SJSA1 (cell line): ENCODE measurements around the gene PDE9A. TPM values are rescaled to one million over a fixed set of nuclear protein-coding genes. Genes with fewer than 3 reads are reported as not detected.

Experiments used
- DNase-seq, 2 experiments: peaks; one replicate each; pipeline ENCODE4 v3.0.0-alpha.2; 2015 to 2020; ENCODE audit warnings: low spot score in 2 of 2, low read depth in 1 of 2
- H3K27ac ChIP-seq: fragments of 250-450 bp; sonication (Bioruptor Pico); 2 replicates; pipeline ENCODE4 v1.5.1; 2020; ENCODE audit warnings: mild to moderate bottlenecking, moderate library complexity
- H3K27me3 ChIP-seq: fragments of 250-450 bp; sonication (Bioruptor Pico); replicated peaks from 2 replicates; pipeline ENCODE4 v1.5.1; 2020; ENCODE audit warnings: mild to moderate bottlenecking, moderate library complexity
- H3K36me3 ChIP-seq: fragments of 250-450 bp; sonication (Bioruptor Pico); 2 replicates; pipeline ENCODE4 v1.5.1; 2020; ENCODE audit warnings: mild to moderate bottlenecking
- H3K4me1 ChIP-seq: fragments of 250-450 bp; sonication (Bioruptor Pico); replicated peaks from 2 replicates; pipeline ENCODE4 v1.6.1; 2021; ENCODE audit warnings: mild to moderate bottlenecking
- H3K4me3 ChIP-seq: fragments of 250-450 bp; sonication (Bioruptor Pico); 2 replicates; pipeline ENCODE4 v1.5.1; 2020; ENCODE audit warnings: mild to moderate bottlenecking
- H3K9me3 ChIP-seq: fragments of 250-450 bp; sonication (Bioruptor Pico); replicated peaks from 2 replicates; pipeline ENCODE4 v1.5.1; 2020; ENCODE audit warnings: mild to moderate bottlenecking
- total RNA-seq: library from RNA; depleted of rRNA; stranded (reverse); fragments of >200 nt; shearing (Covaris generic); gene quantifications from 2 replicates; pipeline ENCODE4 v1.2.3, GENCODE V29; 2014

Gene PDE9A
- total RNA-seq, 1 experiment from 2014 or later: 10.3 TPM

DNA sequence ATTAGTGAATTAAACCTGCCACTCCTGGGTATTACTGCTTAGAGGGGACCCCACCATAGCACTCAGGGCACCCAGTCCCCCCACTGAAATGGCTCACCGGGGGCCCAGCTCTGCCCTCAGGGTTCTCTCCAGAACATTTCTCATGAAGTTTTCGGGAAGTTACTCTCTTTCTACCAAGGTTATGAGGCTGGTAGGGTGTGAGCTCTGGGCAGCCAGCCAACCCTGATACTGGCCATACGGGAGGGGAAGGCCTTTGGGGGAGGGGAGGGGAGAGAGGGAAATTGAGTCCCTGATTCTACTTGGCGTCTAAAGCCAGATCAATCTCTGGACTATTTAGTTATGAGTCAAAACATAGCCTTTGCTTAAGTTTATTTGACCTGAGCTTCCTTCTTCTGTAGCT, 12.9 kb upstream of the PDE9A start:
- no peak for DNase-seq
- peaks cover 20% of the 10 kb centered on the region for H3K4me1 ChIP-seq
- H3K27me3 ChIP-seq: peaks cover 4% of the 10 kb centered on the region
- H3K9me3 ChIP-seq: no peaks in the 10 kb centered on the region
- no peaks in the 10 kb centered on the region for H3K36me3 ChIP-seq
- no peak overlapping the region for H3K27ac ChIP-seq
- no peak overlapping the region for H3K4me3 ChIP-seq

DNA sequence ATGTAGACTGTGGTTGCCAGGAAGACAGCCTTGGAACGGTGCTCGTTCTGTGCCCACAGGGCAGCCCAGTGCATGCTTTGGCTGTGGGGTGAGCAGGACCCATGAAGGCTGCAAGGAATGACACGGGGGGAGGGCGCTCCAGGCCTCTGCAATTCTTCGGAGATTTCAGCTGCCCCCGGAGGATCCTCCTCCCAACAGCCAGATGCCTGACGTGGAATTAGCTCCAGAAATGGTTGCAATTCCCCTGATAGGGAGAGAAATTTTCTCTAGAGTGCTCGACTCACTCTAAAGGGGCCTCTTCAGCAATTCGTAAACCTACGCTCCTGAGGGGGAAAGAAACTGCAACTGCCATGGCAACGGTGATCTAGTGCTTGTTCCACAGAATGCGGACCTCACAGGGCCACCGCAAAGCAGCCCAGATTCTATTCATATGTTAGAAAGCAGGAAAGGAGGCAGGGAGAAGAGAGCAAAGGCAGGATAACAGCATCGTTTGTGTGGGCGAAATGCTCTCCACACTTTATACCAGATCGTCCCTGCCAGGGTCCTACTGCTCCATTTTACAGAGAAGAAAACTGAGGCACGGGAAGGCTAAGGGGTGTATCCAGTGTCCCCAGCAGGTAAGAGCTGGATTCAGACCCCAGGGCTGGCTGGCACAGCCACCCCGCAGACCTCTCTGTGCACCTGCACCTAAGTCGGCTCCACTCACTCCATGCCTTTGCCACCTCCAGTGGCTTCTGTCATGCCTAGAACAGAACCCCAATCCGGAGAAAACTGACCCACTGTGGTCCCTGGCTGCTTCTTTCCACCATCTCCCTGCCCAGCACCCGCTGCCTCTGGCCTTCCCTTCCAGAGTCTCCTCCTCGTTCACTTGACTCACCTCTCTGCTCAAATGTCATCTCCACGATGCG, 11.9 kb upstream of the PDE9A start:
- no peak overlapping the region for H3K4me3 ChIP-seq
- DNase-seq: no peak
- H3K36me3 ChIP-seq: no peaks in the 10 kb centered on the region
- no peak overlapping the region for H3K27ac ChIP-seq
- H3K4me1 ChIP-seq: peaks cover 31% of the 10 kb centered on the region
- H3K9me3 ChIP-seq: no peaks in the 10 kb centered on the region
- peaks cover 4% of the 10 kb centered on the region for H3K27me3 ChIP-seq

DNA sequence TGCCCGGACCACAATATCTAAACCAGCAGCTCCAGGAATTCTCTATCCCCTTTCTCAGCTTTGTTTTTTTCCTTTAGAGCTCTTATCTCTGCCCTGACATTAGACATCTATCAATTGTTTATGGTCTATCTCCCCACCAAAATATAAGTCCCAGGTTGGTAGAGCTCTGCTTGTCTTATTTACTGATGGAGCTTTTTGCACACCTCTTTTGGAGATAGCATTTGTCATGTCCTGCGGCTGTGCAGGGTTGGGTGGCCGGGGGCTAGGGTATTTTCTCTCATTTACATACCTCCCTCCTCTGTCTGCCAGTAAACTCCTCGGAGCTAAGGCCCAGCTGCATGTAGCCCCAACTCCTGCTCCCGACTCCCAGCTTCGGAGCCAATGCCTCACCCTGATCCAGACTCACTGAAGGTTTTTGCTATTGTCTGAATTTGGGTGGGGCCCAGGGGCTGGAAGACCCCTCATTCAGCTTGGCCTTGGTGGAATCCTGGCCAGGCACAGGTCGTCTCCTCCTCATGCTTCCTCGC, 11.1 kb upstream of the PDE9A start:
- Histone ChIP-seq H3K36me3 (no peaks in the 10 kb centered on the region), H3K4me1 (peaks cover 36% of the 10 kb centered on the region)

DNA sequence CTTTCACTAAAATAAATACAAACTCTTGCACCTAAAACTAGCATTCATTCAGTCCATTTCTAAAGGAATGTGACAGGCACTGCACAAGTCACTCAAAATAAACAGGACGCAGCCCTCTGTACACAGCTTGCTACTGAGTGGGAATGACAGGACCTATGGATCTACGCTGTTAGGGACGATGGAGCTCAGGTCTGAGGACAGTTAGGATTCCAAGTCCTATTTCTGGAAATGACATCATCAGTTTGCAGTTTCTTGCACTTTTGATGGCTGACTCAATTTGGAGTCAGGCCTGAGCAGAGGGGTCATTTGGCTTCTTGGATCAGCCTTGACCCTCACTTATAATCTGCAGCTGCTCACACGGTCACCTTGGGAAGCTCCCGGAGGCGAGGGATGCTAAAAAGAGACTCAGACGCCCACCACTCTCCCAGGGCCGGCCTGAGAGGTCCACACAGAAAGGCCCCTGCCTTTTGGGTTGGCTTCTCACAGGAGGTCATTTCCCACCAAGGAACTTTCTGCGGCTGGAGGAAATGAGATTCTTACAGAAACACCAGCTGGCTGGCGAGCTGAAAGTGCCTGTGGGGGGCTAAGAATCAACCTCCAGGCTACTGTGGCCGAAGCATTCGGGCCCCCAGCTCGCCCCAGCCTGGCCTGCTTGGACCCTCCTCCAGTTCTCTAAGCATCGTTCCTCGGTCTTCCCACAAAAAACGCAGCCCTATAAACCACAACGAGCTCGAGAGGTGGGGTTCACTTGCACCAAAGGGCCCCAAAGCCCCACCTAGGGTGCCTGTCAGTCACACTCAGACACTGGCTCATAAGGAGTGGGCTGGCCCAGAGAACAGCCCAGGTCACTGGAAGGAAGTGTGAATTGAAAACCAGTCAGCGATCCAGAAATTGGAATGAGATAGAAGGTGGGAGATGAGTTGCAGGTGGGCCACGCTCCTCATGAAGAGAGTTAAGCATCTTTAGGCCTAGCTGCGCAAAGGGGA, 8.9 kb upstream of the PDE9A start:
- DNase-seq: peak in 1 of 2 experiments; percentile 45
- Histone ChIP-seq H3K4me1 (peaks cover 41% of the 10 kb centered on the region), H3K9me3 (no peaks in the 10 kb centered on the region), H3K4me3 (no peak overlapping the region), H3K36me3 (no peaks in the 10 kb centered on the region), H3K27me3 (peaks cover 4% of the 10 kb centered on the region), H3K27ac (peak overlapping the region; percentile 82)

More for the DNA sequence above, 11.1 kb upstream of the PDE9A start:
- H3K4me3 ChIP-seq: no peak overlapping the region
- H3K27me3 ChIP-seq: peaks cover 4% of the 10 kb centered on the region
- no peak overlapping the region for H3K27ac ChIP-seq
- DNase-seq: no peak
- no peaks in the 10 kb centered on the region for H3K9me3 ChIP-seq

DNA sequence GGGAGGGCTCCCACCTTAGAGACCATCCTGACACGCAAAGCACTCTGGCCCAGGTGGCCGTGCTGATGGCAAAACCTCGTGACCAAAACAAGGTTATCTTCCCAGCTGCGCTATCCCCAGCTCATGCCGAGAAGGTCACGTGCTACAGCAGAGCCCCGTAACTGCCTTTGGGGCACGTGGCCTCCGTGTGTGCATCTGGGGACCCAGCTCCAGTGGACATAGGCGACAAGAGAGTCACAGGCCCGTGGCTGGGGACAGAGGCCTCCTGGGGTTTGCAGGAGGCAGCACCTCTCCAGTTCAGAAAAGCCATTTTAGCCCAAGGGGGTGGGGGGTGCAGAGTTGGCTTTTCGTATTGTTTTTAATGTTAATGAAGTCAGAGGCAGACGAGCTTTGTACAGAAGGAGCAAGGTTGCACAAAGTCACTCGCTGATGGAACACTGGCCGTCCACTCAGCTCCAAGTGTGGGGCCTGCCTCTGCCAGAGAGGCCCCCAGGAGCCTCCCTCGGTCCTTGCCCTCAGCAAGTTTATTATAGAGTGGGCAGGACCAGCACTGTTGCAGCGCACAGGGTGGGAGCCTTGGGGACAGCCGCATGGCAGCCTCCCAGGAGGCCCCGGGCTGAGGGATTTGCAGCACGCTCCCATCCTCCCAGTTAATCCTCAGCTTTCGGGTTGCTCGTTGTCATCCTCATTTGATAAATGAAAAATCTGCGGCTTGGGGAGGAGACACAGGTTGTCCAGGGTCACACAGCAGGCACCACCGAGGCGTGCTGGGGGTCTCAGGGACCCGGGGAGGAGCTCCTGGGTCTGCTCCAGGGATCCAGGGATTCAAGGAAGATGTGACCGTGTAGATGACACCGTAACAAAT, 8.0 kb upstream of the PDE9A start:
- Histone ChIP-seq H3K9me3 (no peaks in the 10 kb centered on the region), H3K4me3 (no peak overlapping the region), H3K4me1 (peaks cover 41% of the 10 kb centered on the region), H3K36me3 (no peaks in the 10 kb centered on the region), H3K27me3 (peaks cover 4% of the 10 kb centered on the region), H3K27ac (peak overlapping the region; percentile 82)
- DNase-seq: no peak

DNA sequence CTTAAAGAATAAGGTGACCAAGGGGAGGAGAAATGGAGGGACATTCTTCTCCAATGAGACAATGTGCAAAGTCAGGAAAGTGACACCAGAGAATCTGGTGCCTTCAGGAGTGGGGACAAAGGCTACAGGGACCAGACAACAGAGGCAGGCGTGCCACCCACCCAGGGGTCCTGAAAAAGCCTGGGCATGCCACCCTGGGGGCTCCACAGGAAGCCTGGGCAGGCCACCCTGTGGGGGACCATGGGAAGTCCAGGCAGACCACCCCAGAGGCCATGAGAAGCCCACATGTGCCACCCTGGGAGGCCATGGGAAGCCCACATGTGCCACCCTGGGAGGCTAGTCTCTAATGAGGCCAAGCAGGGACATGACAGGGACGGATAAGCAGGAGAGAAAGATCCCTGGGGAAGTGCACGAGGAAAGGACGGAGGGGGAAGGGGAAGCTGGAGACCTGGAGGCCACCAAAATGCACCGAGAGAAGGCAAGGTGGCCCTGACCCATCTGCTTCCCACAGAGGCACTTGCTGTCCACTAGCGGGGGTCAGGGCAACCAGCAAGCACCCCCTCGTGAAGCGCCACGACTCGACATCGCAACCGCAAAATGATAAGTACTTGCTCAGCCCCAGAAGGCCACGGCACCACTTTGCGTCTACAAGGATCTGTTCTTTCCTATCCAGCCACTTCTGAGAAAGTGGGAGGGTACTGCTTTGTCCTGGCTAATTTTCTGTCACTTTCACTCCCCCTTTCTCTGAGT, 7.2 kb upstream of the PDE9A start:
- peaks cover 41% of the 10 kb centered on the region for H3K4me1 ChIP-seq
- peak; percentile 68 to 69 for DNase-seq
- no peaks in the 10 kb centered on the region for H3K27me3 ChIP-seq
- no peaks in the 10 kb centered on the region for H3K9me3 ChIP-seq
- H3K27ac ChIP-seq: peak overlapping the region; percentile 82
- H3K4me3 ChIP-seq: no peak overlapping the region
- no peaks in the 10 kb centered on the region for H3K36me3 ChIP-seq

DNA sequence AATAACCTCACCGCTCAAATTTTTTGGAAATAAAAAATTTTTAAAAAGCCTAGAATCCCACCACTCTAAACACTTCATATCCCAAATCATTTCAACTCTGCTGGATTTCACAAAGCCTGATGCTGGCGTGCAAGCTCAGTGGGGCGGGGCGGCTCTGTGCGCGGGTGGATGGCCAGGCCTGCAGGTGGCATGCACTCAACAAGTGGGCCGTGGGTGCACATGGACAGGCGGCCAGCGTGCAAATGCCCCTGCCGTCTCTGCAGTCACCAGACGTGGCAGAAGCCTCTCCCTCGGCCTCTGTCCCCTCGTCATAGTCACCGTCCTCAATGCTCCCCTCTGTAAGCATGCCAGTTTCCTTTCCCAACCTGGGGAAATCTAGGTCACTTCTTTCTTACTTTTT, 6.6 kb upstream of the PDE9A start:
- no peak for DNase-seq
- Histone ChIP-seq H3K27me3 (no peaks in the 10 kb centered on the region), H3K36me3 (no peaks in the 10 kb centered on the region), H3K4me1 (peaks cover 41% of the 10 kb centered on the region), H3K9me3 (no peaks in the 10 kb centered on the region), H3K27ac (peak overlapping the region; percentile 82), H3K4me3 (no peak overlapping the region)

DNA sequence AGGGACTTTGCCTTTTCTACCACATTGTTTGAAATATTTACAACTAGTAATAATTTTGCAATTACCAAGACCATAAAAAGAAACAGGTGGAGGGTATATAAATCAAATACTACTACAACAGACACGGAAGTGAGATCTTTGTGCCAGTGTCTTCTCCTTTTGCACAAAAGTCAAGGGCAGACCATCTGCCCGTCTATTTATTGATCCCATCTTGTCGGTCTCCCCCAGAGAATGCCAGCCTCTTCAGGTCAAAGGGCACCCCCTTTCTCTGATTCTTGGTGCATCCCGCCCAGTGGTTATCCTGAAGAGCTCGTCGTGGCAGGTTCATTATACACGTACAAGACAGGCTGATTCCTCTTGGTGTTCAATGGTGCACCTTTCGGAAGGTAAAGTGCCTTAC, 4.8 kb upstream of the PDE9A start:
- Histone ChIP-seq H3K9me3 (no peaks in the 10 kb centered on the region), H3K4me1 (peaks cover 47% of the 10 kb centered on the region), H3K27me3 (peaks cover 6% of the 10 kb centered on the region), H3K27ac (no peak overlapping the region), H3K4me3 (no peak overlapping the region), H3K36me3 (no peaks in the 10 kb centered on the region)
- DNase-seq: no peak

DNA sequence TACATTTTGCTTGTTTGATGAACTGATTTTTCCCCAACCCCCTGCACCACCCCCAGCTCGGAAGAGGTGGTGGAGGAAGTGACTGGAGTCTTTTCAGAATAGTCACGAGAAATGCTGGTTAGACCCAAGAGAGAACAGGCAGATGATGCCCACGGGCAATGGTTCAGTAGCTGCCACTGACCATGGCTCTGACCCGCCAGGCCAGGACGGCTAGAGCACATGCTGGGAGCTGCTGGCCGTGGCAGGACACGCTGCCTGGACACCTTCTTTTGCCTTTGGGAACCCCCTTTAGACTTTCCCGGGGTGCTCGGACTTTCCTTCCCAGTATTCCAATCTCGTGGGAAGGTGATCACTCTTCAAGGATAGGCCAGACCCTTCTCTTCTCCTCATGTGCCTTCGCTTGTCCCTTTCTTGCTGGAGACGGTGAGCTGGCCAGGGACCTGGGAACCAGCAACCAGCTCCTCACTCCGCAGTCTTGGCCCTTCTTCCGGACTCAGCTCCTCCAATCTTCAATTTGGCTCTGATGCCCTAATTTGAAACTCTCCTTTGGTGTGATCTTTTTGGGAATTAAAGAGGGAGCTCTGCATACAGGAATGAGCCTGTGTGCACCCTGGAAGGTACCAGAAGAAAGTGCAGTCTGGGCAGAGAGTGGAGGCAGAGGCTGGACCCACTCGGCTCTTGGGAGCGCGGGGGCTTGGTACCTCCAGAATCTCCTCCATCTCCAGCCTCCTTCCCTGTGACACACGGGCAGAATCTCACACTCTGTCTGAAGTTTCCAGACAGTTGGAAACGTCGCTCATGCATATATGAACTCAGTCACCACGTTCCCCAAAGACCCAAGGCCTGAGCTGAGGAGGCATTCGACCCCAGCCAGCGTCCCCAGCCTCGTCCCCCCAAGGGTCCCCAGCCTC, 4.0 kb upstream of the PDE9A start:
- H3K36me3 ChIP-seq: no peaks in the 10 kb centered on the region
- no peak for DNase-seq
- peaks cover 10% of the 10 kb centered on the region for H3K27me3 ChIP-seq
- H3K4me3 ChIP-seq: no peak overlapping the region
- H3K9me3 ChIP-seq: no peaks in the 10 kb centered on the region
- H3K27ac ChIP-seq: no peak overlapping the region
- H3K4me1 ChIP-seq: peaks cover 43% of the 10 kb centered on the region

DNA sequence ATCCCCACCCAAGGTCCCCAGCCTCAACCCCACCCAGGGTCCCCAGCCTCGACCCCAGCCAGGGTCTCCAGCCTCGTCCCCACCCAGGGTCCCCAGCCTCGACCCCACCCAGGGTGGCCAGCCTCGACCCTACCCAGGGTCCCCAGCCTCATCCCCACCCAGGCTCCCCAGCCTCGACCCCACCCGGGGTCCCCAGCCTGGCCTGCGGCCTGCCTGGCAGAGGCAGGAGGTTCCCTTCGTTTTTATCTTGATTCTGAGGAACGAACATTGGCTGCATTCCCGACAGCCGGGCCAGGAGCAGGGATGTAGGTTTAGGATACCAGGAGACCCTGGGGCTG, 3.4 kb upstream of the PDE9A start:
- H3K4me3 ChIP-seq: no peak overlapping the region
- peaks cover 17% of the 10 kb centered on the region for H3K27me3 ChIP-seq
- no peak overlapping the region for H3K27ac ChIP-seq
- H3K9me3 ChIP-seq: no peaks in the 10 kb centered on the region
- DNase-seq: no peak
- peaks cover 43% of the 10 kb centered on the region for H3K4me1 ChIP-seq
- no peaks in the 10 kb centered on the region for H3K36me3 ChIP-seq

DNA sequence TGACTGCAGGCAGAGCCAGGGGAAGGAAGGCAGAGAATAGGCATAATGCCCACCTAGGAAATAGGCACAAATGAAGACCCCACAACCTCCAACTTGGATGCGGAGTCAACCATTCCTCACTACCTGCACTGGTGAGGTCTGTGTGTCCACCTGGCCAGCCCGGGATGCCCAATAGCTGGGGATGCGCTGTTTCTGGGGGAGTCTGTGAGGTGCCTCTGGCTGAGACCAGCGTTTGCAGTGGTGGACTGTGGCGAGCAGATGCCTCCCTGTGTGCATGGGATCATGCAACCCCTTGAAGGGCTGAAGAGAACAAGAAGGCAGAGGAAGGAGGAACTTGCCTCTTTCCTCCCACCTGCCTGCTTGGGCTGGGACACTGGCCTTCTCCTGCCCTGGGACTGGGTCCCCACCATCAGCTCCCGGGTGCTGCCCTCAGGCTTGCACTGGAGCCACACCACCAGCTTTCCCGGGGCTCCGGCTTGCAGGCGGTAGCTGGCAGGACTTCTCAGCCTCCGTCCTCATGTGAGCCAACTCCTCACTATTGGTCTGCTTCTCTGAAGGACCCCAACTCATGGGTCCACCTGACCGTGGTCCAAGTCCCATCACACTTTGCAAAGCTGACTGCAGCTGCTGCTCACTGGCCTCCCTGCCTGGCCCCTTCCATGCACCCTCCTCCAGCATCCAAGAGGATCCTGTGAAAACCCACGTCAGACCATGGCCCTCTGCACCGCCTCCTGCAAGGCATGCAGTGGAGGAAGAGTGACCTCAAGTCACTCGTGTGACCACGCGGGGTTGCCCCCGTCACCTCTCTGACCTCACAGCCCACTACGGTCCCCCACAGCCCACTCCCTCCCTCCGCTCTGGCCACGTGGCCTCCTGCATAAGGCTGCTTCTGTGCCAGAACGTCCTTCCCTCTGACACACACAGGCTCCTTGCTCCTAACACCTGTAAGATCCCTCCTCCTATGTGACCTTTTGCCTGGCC, 2.7 kb upstream of the PDE9A start:
- Histone ChIP-seq H3K9me3 (no peaks in the 10 kb centered on the region), H3K4me1 (peaks cover 41% of the 10 kb centered on the region), H3K4me3 (no peak overlapping the region), H3K27me3 (peaks cover 22% of the 10 kb centered on the region), H3K27ac (no peak overlapping the region), H3K36me3 (no peaks in the 10 kb centered on the region)
- no peak for DNase-seq
